IMR-90 (cell line): ENCODE data around the gene CFAP52. TPM values are rescaled to one million over a fixed set of nuclear protein-coding genes. Genes with fewer than 3 reads are reported as not detected.

ENCODE experiments used
- ATAC-seq: fragments of 200-7000 bp; cut with Tn5 transposase; 2 replicates; pipeline ENCODE4 v1.9.1; 2020; ENCODE audit warnings: low read depth, mild to moderate bottlenecking, moderate library complexity
- BruUV-seq: library from RNA; stranded (reverse); fragments of 400-500 nt; replicated peaks from 2 replicates; lab custom pipeline; 2021; lab: Mats Ljungman, UMichigan
- CTCF ChIA-PET: fragments of 300-600 bp; formaldehyde crosslinking; extraction: SDS; loops from one replicate; lab custom pipeline; 2021; ENCODE audit warnings: antibody characterized with exemption; lab: Yijun Ruan, JAX
- POLR2A ChIA-PET: fragments of 300-600 bp; sonication (Branson Sonifier 250); formaldehyde crosslinking; loops from one replicate; lab custom pipeline; 2022; ENCODE audit warnings: antibody characterized with exemption; ENCODE audit not compliant: unreplicated experiment; lab: Charles Lee
- DNase-seq: peaks from one replicate; pipeline ENCODE4 v3.0.0; 2013
- H2AFZ ChIP-seq: replicated peaks from 2 replicates; pipeline ENCODE3; 2013; ENCODE audit warnings: low read length, mild to moderate bottlenecking; ENCODE audit not compliant: poor library complexity
- H2AK5ac ChIP-seq: 2 replicates; pipeline ENCODE4 v1.6.1; 2013; ENCODE audit warnings: low read depth, low read length, inconsistent platforms
- H2AK9ac ChIP-seq: replicated peaks from 2 replicates; pipeline ENCODE3; 2013; ENCODE audit warnings: mild to moderate bottlenecking, low read depth, low read length, moderate library complexity; ENCODE audit not compliant: poor library complexity
- H2BK120ac ChIP-seq: 2 replicates; pipeline ENCODE4 v1.6.1; 2013; ENCODE audit warnings: low read depth, low read length, inconsistent platforms
- H2BK15ac ChIP-seq: 3 replicates; pipeline ENCODE4 v1.6.1; 2013; ENCODE audit warnings: low read depth, low read length, inconsistent platforms
- H2BK20ac ChIP-seq: 2 replicates; pipeline ENCODE4 v1.6.1; 2013; ENCODE audit warnings: low read depth, mild to moderate bottlenecking, inconsistent platforms, low read length, moderate library complexity
- H2BK5ac ChIP-seq: 2 replicates; pipeline ENCODE4 v1.6.1; 2013; ENCODE audit warnings: mild to moderate bottlenecking, low read depth, low read length, inconsistent platforms; ENCODE audit not compliant: poor library complexity, severe bottlenecking
- H3K14ac ChIP-seq: replicated peaks from 2 replicates; pipeline ENCODE4 v1.6.1; 2013; ENCODE audit warnings: low read depth, low read length, inconsistent platforms
- H3K18ac ChIP-seq: 2 replicates; pipeline ENCODE4 v1.6.1; 2013; ENCODE audit warnings: low read depth, low read length, control low read depth
- H3K23ac ChIP-seq: 2 replicates; pipeline ENCODE4 v1.6.1; 2013; ENCODE audit warnings: low read depth, low read length, inconsistent platforms
- H3K27ac ChIP-seq: 2 replicates; pipeline ENCODE4 v1.5.1; 2013; ENCODE audit warnings: mild to moderate bottlenecking, control low read depth, low read length; ENCODE audit not compliant: insufficient read depth
- H3K27me3 ChIP-seq: 2 replicates; pipeline ENCODE4 v1.6.1; 2013; ENCODE audit warnings: low read length; ENCODE audit not compliant: control insufficient read depth, insufficient read depth
- H3K36me3 ChIP-seq: 2 replicates; pipeline ENCODE4 v1.6.1; 2013; ENCODE audit warnings: low read length, mixed read lengths; ENCODE audit not compliant: control insufficient read depth, insufficient read depth
- H3K4ac ChIP-seq: 2 replicates; pipeline ENCODE4 v1.6.1; 2013; ENCODE audit warnings: low read depth, low read length, inconsistent platforms
- H3K4me1 ChIP-seq: 2 replicates; pipeline ENCODE4 v1.6.1; 2013; ENCODE audit warnings: low read length, mixed read lengths; ENCODE audit not compliant: control insufficient read depth, insufficient read depth
- H3K4me2 ChIP-seq: 2 replicates; pipeline ENCODE4 v1.6.1; 2013; ENCODE audit warnings: low read depth, mild to moderate bottlenecking, control low read depth, low read length, moderate library complexity
- H3K4me3 ChIP-seq: 2 replicates; pipeline ENCODE4 v1.5.1; 2013; ENCODE audit warnings: low read depth, mild to moderate bottlenecking, control low read depth, low read length, moderate library complexity; ENCODE audit not compliant: insufficient read depth
- H3K56ac ChIP-seq: 2 replicates; pipeline ENCODE4 v1.6.1; 2013; ENCODE audit warnings: low read length, inconsistent platforms; ENCODE audit not compliant: insufficient read depth; ENCODE audit errors: extremely low read depth
- H3K79me1 ChIP-seq, 2 experiments: 2 replicates each; pipeline ENCODE4 v1.6.1; 2013; ENCODE audit warnings: low read length in 2 of 2, inconsistent platforms in 1 of 2, low read depth in 1 of 2
- H3K9ac ChIP-seq: 2 replicates; pipeline ENCODE4 v1.6.1; 2013; ENCODE audit warnings: low read depth, low read length, control low read depth
- H3K9me1 ChIP-seq: 2 replicates; pipeline ENCODE4 v1.6.1; 2013; ENCODE audit warnings: low read length, inconsistent platforms; ENCODE audit not compliant: insufficient read depth
- H3K9me3 ChIP-seq: 2 replicates; pipeline ENCODE4 v1.6.1; 2013; ENCODE audit warnings: low read length; ENCODE audit not compliant: control insufficient read depth, insufficient read depth
- H4K20me1 ChIP-seq: 2 replicates; pipeline ENCODE4 v1.6.1; 2013; ENCODE audit warnings: low read length, inconsistent platforms; ENCODE audit not compliant: insufficient read depth
- H4K5ac ChIP-seq: 2 replicates; pipeline ENCODE4 v1.6.1; 2013; ENCODE audit warnings: mild to moderate bottlenecking, low read depth, low read length, control low read depth
- H4K8ac ChIP-seq, 2 experiments: 2 replicates each; pipeline ENCODE4 v1.6.1; 2013; ENCODE audit warnings: low read depth in 2 of 2, low read length in 2 of 2, control low read depth in 1 of 2, inconsistent platforms in 1 of 2
- H4K91ac ChIP-seq: 2 replicates; pipeline ENCODE4 v1.6.1; 2013; ENCODE audit warnings: low read depth, low read length, inconsistent platforms; ENCODE audit not compliant: insufficient read depth
- BHLHE40 ChIP-seq: fragments of 150-350 bp; IDR thresholded peaks from 2 replicates; pipeline ENCODE4 v1.6.1; 2016; ENCODE audit warnings: mild to moderate bottlenecking, low read depth, low read length
- CEBPB ChIP-seq: IDR thresholded peaks from 2 replicates; pipeline ENCODE4 v1.6.1; 2012; ENCODE audit warnings: low read depth, low read length, improper control_type of control experiment
- CHD1 ChIP-seq: IDR thresholded peaks from 2 replicates; pipeline ENCODE4 v1.6.1; 2012; ENCODE audit warnings: low read depth, low read length, improper control_type of control experiment
- CTCF ChIP-seq: conservative IDR thresholded peaks from 2 replicates; pipeline ENCODE4 v1.5.1; 2012; ENCODE audit warnings: mild to moderate bottlenecking, low read depth, low read length, improper control_type of control experiment
- ELK1 ChIP-seq: fragments of 150-350 bp; IDR thresholded peaks from 2 replicates; pipeline ENCODE4 v1.6.1; 2016; ENCODE audit warnings: low read depth, mild to moderate bottlenecking, low read length, moderate library complexity, borderline replicate concordance
- FOS ChIP-seq: fragments of 150-350 bp; IDR thresholded peaks from 2 replicates; pipeline ENCODE4 v1.6.1; 2016; ENCODE audit warnings: low read depth, low read length
- MAFK ChIP-seq: IDR thresholded peaks from 2 replicates; pipeline ENCODE4 v1.6.1; 2012; ENCODE audit warnings: low read depth, low read length, improper control_type of control experiment
- MAZ ChIP-seq: IDR thresholded peaks from 2 replicates; pipeline ENCODE4 v1.6.1; 2012; ENCODE audit warnings: low read depth, mild to moderate bottlenecking, low read length, improper control_type of control experiment, moderate library complexity, borderline replicate concordance
- MXI1 ChIP-seq: IDR thresholded peaks from 2 replicates; pipeline ENCODE4 v1.6.1; 2012; ENCODE audit warnings: low read depth, mild to moderate bottlenecking, low read length, moderate library complexity, borderline replicate concordance
- NFE2L2 ChIP-seq: fragments of 150-350 bp; IDR thresholded peaks from 2 replicates; pipeline ENCODE4 v1.6.1; 2016; ENCODE audit warnings: low read depth, mild to moderate bottlenecking, low read length
- POLR2A ChIP-seq: IDR thresholded peaks from 2 replicates; pipeline ENCODE4 v1.6.1; 2012; ENCODE audit warnings: mild to moderate bottlenecking, low read depth, low read length
- RAD21 ChIP-seq: IDR thresholded peaks from 2 replicates; pipeline ENCODE4 v1.6.1; 2012; ENCODE audit warnings: low read length, improper control_type of control experiment
- RCOR1 ChIP-seq: IDR thresholded peaks from 2 replicates; pipeline ENCODE4 v1.6.1; 2012; ENCODE audit warnings: mild to moderate bottlenecking, low read length, improper control_type of control experiment; ENCODE audit not compliant: insufficient replicate concordance
- RFX5 ChIP-seq: IDR thresholded peaks from 2 replicates; pipeline ENCODE4 v1.8.0; 2012; ENCODE audit warnings: low read depth, mild to moderate bottlenecking, low read length, moderate library complexity
- SMC3 ChIP-seq: fragments of 150-350 bp; IDR thresholded peaks from 2 replicates; pipeline ENCODE4 v1.6.1; 2016; ENCODE audit warnings: low read depth, mild to moderate bottlenecking, antibody characterized with exemption, low read length, moderate library complexity
- USF2 ChIP-seq: fragments of 150-350 bp; IDR thresholded peaks from 2 replicates; pipeline ENCODE4 v1.6.1; 2017; ENCODE audit warnings: mild to moderate bottlenecking, antibody characterized with exemption, low read length, low read depth
- WGBS, 2 experiments: methylation state at CpG; one replicate each; pipeline versions ENCODE4 v1.1.5 to v1.1.7; 2013; ENCODE audit warnings: missing lambda C conversion rate in 2 of 2; ENCODE audit not compliant: insufficient read length in 1 of 2; ENCODE audit errors: extremely low coverage in 2 of 2; 5-methylcytosine and 5-hydroxymethylcytosine counted together
- dilution Hi-C: fragments of 300-500 bp; cut with HindIII; formaldehyde crosslinking; loops from one replicate; pipeline ENCODE4 v1.14.3; 2018; ENCODE audit warnings: low sequenced_read_pairs; ENCODE audit not compliant: unreplicated experiment
- in situ Hi-C: fragments of 300-500 bp; cut with MboI; formaldehyde crosslinking; loops from 3 replicates; pipeline ENCODE4 v1.14.3; 2019; ENCODE audit warnings: low sequenced_read_pairs, inconsistent platforms, mixed read lengths
- intact Hi-C: fragments of 100-400 bp; cut with micrococcal nuclease; formaldehyde crosslinking; loops from 2 replicates; pipeline ENCODE4 v1.10.0; 2022
- polyA plus RNA-seq, 3 experiments: library from polyadenylated mRNA; depleted of rRNA; stranded (reverse); fragments of >200 nt; gene quantifications; 2 replicates each; pipeline ENCODE4 v1.2.3, GENCODE V29; 2012; ENCODE audit warnings: low replicate concordance in 1 of 3
- total RNA-seq: library from RNA; depleted of rRNA; stranded (reverse); fragments of >200 nt; gene quantifications from 2 replicates; pipeline ENCODE4 v1.2.3, GENCODE V29; 2012

The CFAP52 gene
- total and polyA plus RNA-seq, 2 of the 4 experiments (the other 2 are of a cell fraction): 0.22 TPM; not detected in 1

- H3K4me2 ChIP-seq: no peak overlapping the region
- no peak overlapping the region for H2BK15ac ChIP-seq
- H3K9me3 ChIP-seq: peaks cover 10% of the 10 kb centered on the region
- H3K9ac ChIP-seq: no peak overlapping the region
- CTCF ChIA-PET: no interaction called here
- H4K91ac ChIP-seq: no peak overlapping the region
- intact Hi-C loops (no loop called here), dilution Hi-C loops (no loop called here), in situ Hi-C loops (no loop called here)
- H3K14ac ChIP-seq: no peak overlapping the region
- H3K56ac ChIP-seq: no peak overlapping the region
- H2AK9ac ChIP-seq: no peak overlapping the region
- ATAC-seq: no peak
- H3K36me3 ChIP-seq: no peaks in the 10 kb centered on the region
- no peak overlapping the region for H2BK5ac ChIP-seq
- no peak overlapping the region for H3K18ac ChIP-seq
- no peak for TF ChIP-seq NFE2L2
- no peak for TF ChIP-seq RCOR1
- TF ChIP-seq USF2: no peak
- TF ChIP-seq MAFK: no peak
- TF ChIP-seq RFX5: no peak
- TF ChIP-seq BHLHE40: no peak
- no peak for TF ChIP-seq CTCF
- no peak for TF ChIP-seq CHD1
- TF ChIP-seq CEBPB: no peak
- TF ChIP-seq RAD21: no peak
- no peak for TF ChIP-seq FOS
- TF ChIP-seq MXI1: no peak
- no peak for TF ChIP-seq ELK1
- no peak for TF ChIP-seq SMC3
- TF ChIP-seq POLR2A: no peak
- TF ChIP-seq MAZ: no peak
- POLR2A ChIA-PET: no interaction called here
- H3K27ac ChIP-seq: no peak overlapping the region
- H4K8ac ChIP-seq: no peak overlapping the region
- H3K4me1 ChIP-seq: no peaks in the 10 kb centered on the region
- no peak overlapping the region for H2AFZ ChIP-seq
- WGBS, 2 experiments: 33 to 100% methylated on average over 1 of the region's 4 CpGs
- no peaks in the 10 kb centered on the region for H3K9me1 ChIP-seq
- H4K20me1 ChIP-seq: no peaks in the 10 kb centered on the region
- H3K4ac ChIP-seq: no peak overlapping the region
- DNase-seq: no peak
- no peak overlapping the region for H3K4me3 ChIP-seq
- no peak overlapping the region for H4K5ac ChIP-seq
- no TSS peak for BruUV-seq
- no peak overlapping the region for H2AK5ac ChIP-seq
- no peaks in the 10 kb centered on the region for H3K27me3 ChIP-seq
- H3K79me1 ChIP-seq: no peaks in the 10 kb centered on the region
- no peak overlapping the region for H2BK20ac ChIP-seq
- H3K23ac ChIP-seq: no peak overlapping the region
- no peak overlapping the region for H2BK120ac ChIP-seq
Measured at GRCh38 chr17:9677896-9678295, 101.5 kb downstream of the CFAP52 start.
